GM18505 (cell line): ENCODE measurements around the gene ZDHHC12.

Experiments
- ATAC-seq: cut with Tn5 transposase; IDR thresholded peaks from one replicate; pipeline ENCODE4 v1.9.1; 2021; ENCODE audit not compliant: unreplicated experiment
- POLR2A ChIP-seq: IDR thresholded peaks from 4 replicates; pipeline ENCODE4 v1.6.1; 2011; ENCODE audit warnings: borderline replicate concordance; ENCODE audit not compliant: insufficient read depth, insufficient read length; ENCODE audit errors: extremely low read depth

ZDHHC12 gene

GRCh38 chr9:128750926-128751595 is 27.1 kb upstream of the ZDHHC12 start:
- TF ChIP-seq POLR2A, result no peak
- no peak for ATAC-seq

- no peak for TF ChIP-seq POLR2A
- ATAC-seq, result no peak
These were observed 23.3 kb upstream of the ZDHHC12 start for GRCh38 chr9:128747241-128747640.

- ATAC-seq, result no peak
- no peak for TF ChIP-seq POLR2A
These were observed 19.5 kb upstream of the ZDHHC12 start for GRCh38 chr9:128743421-128743820.

GRCh38 chr9:128742401-128742800 is 18.5 kb upstream of the ZDHHC12 start:
- no peak for ATAC-seq
- no peak for TF ChIP-seq POLR2A

GRCh38 chr9:128735373-128735772 is 11.4 kb upstream of the ZDHHC12 start:
- no peak for ATAC-seq
- TF ChIP-seq POLR2A, result no peak

GRCh38 chr9:128733256-128733655 is 9.3 kb upstream of the ZDHHC12 start:
- ATAC-seq, result no peak

GRCh38 chr9:128732576-128732975 is 8.6 kb upstream of the ZDHHC12 start:
- no peak for TF ChIP-seq POLR2A
- no peak for ATAC-seq

More at GRCh38 chr9:128733256-128733655, 9.3 kb upstream of the ZDHHC12 start:
- no peak for TF ChIP-seq POLR2A

- no peak for TF ChIP-seq POLR2A
- no peak for ATAC-seq
These were observed 7.8 kb upstream of the ZDHHC12 start for GRCh38 chr9:128731691-128732090.

GRCh38 chr9:128731093-128731492 is 7.2 kb upstream of the ZDHHC12 start:
- TF ChIP-seq POLR2A, result no peak
- no peak for ATAC-seq

GRCh38 chr9:128729766-128730517 is 6.0 kb upstream of the ZDHHC12 start:
- ATAC-seq, result no peak

GRCh38 chr9:128729302-128729701 is 5.4 kb upstream of the ZDHHC12 start:
- TF ChIP-seq POLR2A, result no peak
- no peak for ATAC-seq

More at GRCh38 chr9:128729766-128730517, 6.0 kb upstream of the ZDHHC12 start:
- TF ChIP-seq POLR2A, result no peak

- ATAC-seq, result no peak
- no peak for TF ChIP-seq POLR2A
These were observed 4.4 kb upstream of the ZDHHC12 start for GRCh38 chr9:128728298-128728697.

GRCh38 chr9:128727640-128728248 is 3.8 kb upstream of the ZDHHC12 start:
- no peak for TF ChIP-seq POLR2A
- ATAC-seq, result no peak

GRCh38 chr9:128724744-128725211 is 851 bp upstream of the ZDHHC12 start:
- TF ChIP-seq POLR2A, result peak; percentile 60
- peak; percentile 6 for ATAC-seq

- no peak for ATAC-seq
- TF ChIP-seq POLR2A, result no peak
These were observed 518 bp downstream of the ZDHHC12 start for GRCh38 chr9:128723352-128723865.
